GM12878 (cell line): ENCODE measurements around the gene ZDHHC7. TPM values are rescaled to one million over a fixed set of nuclear protein-coding genes. Genes with fewer than 3 reads are reported as not detected.

Experiments
- ATAC-seq: fragments of 200-7000 bp; cut with Tn5 transposase; 3 replicates; pipeline ENCODE4 v1.9.1; 2020; ENCODE audit warnings: mild to moderate bottlenecking, moderate library complexity
- BruUV-seq: library from RNA; stranded (reverse); fragments of 400-500 nt; replicated peaks from 2 replicates; lab custom pipeline; 2021; lab: Mats Ljungman, UMichigan
- CTCF ChIA-PET: fragments of 300-600 bp; sonication (Branson Sonifier 250); formaldehyde crosslinking; extraction: SDS; loops from one replicate; lab custom pipeline; 2021; ENCODE audit warnings: inconsistent platforms; lab: Yijun Ruan, JAX
- POLR2A ChIA-PET: fragments of 350-600 bp; formaldehyde crosslinking; extraction: SDS; loops from one replicate; lab custom pipeline; 2021; ENCODE audit warnings: inconsistent platforms; lab: Charles Lee
- RAD21 ChIA-PET: fragments of 300-600 bp; sonication (Branson Sonifier 250); formaldehyde crosslinking; loops from one replicate; lab custom pipeline; 2023; ENCODE audit warnings: antibody characterized with exemption; ENCODE audit not compliant: unreplicated experiment; lab: Charles Lee
- SMC1A ChIA-PET: fragments of 300-600 bp; sonication (Branson Sonifier 250); formaldehyde crosslinking; loops from one replicate; lab custom pipeline; 2023; ENCODE audit not compliant: unreplicated experiment, uncharacterized antibody; lab: Charles Lee
- DNase-seq: peaks from one replicate; pipeline ENCODE4 v3.0.0-alpha.2; 2011; ENCODE audit warnings: low read depth, low spot score
- FAIRE-seq: peaks from 3 replicates; lab custom pipeline; 2011; peaks lifted over from hg19 to GRCh38; lab: Jason Lieb, UNC
- H2AFZ ChIP-seq: 2 replicates; pipeline ENCODE4 v1.6.0; 2011; ENCODE audit warnings: low read depth, low read length, control low read depth; ENCODE audit not compliant: control insufficient read depth
- H3K27ac ChIP-seq: 2 replicates; pipeline ENCODE4 v1.5.1; 2011; ENCODE audit warnings: control low read depth; ENCODE audit not compliant: control insufficient read depth, insufficient read depth
- H3K27me3 ChIP-seq, 2 experiments: replicated peaks in 1 of 2; 2 replicates each; pipeline versions ENCODE4 v1.6.0 to v1.6.1; 2011; ENCODE audit warnings: low read length in 1 of 2; ENCODE audit not compliant: control insufficient read depth in 2 of 2, insufficient read depth in 2 of 2
- H3K36me3 ChIP-seq, 2 experiments: 2 replicates each; pipeline ENCODE4 v1.5.1; 2011; ENCODE audit warnings: low read length in 1 of 2; ENCODE audit not compliant: control insufficient read depth in 2 of 2, insufficient read depth in 2 of 2
- H3K4me1 ChIP-seq: 2 replicates; pipeline ENCODE4 v1.6.1; 2011; ENCODE audit warnings: mild to moderate bottlenecking, low read length, moderate library complexity, mixed read lengths; ENCODE audit not compliant: control insufficient read depth, insufficient read depth
- H3K4me2 ChIP-seq: 2 replicates; pipeline ENCODE4 v1.6.0; 2011; ENCODE audit warnings: control low read depth; ENCODE audit not compliant: control insufficient read depth, insufficient read depth
- H3K4me3 ChIP-seq: fragments of 200-600 bp; sonication (generic); 2 replicates; pipeline ENCODE4 v1.5.1; 2016
- H3K79me2 ChIP-seq: 2 replicates; pipeline ENCODE4 v1.6.0; 2011; ENCODE audit warnings: low read length; ENCODE audit not compliant: control insufficient read depth, insufficient read depth
- H3K9ac ChIP-seq: 2 replicates; pipeline ENCODE4 v1.8.0; 2011; ENCODE audit warnings: low read length, control low read depth, mixed read lengths; ENCODE audit not compliant: control insufficient read depth, insufficient read depth
- H3K9me3 ChIP-seq: replicated peaks from 3 replicates; pipeline ENCODE4 v1.5.1; 2011; ENCODE audit warnings: mild to moderate bottlenecking, low read length; ENCODE audit not compliant: control insufficient read depth, insufficient read depth
- H4K20me1 ChIP-seq: 2 replicates; pipeline ENCODE4 v1.6.0; 2011; ENCODE audit not compliant: control insufficient read depth, insufficient read depth
- BHLHE40 ChIP-seq, 2 experiments: fragments of 450-650 bp in 1 of 2; IDR thresholded peaks; 2 replicates each; pipeline ENCODE4 v1.6.1; 2011 to 2017; ENCODE audit warnings: low read depth in 2 of 2, borderline replicate concordance in 1 of 2, improper control_type of control experiment in 1 of 2, low read length in 1 of 2, mild to moderate bottlenecking in 1 of 2
- ETV6 ChIP-seq, 2 experiments: fragments of 450-650 bp in 1 of 2; IDR thresholded peaks in 1 of 2; conservative IDR thresholded peaks in 1 of 2; 2 replicates each; pipeline ENCODE4 v1.6.1; 2014; ENCODE audit warnings: antibody characterized with exemption in 1 of 2, borderline replicate concordance in 1 of 2, low read depth in 1 of 2, mild to moderate bottlenecking in 1 of 2, moderate library complexity in 1 of 2
- NR2C2 ChIP-seq: IDR thresholded peaks from 2 replicates; pipeline ENCODE4 v1.6.1; 2011; ENCODE audit warnings: borderline replicate concordance, low read depth; ENCODE audit not compliant: control insufficient read depth, insufficient read length
- SUPT20H ChIP-seq: IDR thresholded peaks from 2 replicates; pipeline ENCODE4 v1.6.1; 2011; ENCODE audit warnings: low read depth, mild to moderate bottlenecking, low read length, moderate library complexity, borderline replicate concordance; ENCODE audit not compliant: control insufficient read depth
- WGBS: methylation state at CpG from one replicate; pipeline ENCODE4 v1.1.6; 2016; ENCODE audit warnings: low lambda C conversion rate; ENCODE audit not compliant: insufficient replicate concordance, insufficient coverage; ENCODE audit errors: missing lambda C conversion rate; 5-methylcytosine and 5-hydroxymethylcytosine counted together
- in situ Hi-C: fragments of 300-500 bp; cut with MboI; formaldehyde crosslinking; loops from 9 replicates; pipeline ENCODE4 v1.14.3; 2018; ENCODE audit warnings: mixed read lengths
- intact Hi-C: fragments of 100-400 bp; cut with micrococcal nuclease; formaldehyde crosslinking; loops from one replicate; pipeline ENCODE4 v1.14.2; 2022; ENCODE audit not compliant: unreplicated experiment
- polyA plus RNA-seq, 11 experiments: library from polyadenylated mRNA; depleted of rRNA in 4 of 11; unstranded in 6 of 11; stranded (reverse) in 5 of 11; fragments of >200 nt; fragmentation: Nextera tagmentation in 4 of 11; fragmentation: Illumina TruSeq in 1 of 11; extraction: Ambion mirVana in 4 of 11; extraction: Trizol in 1 of 11; gene quantifications; 1 replicate in 1 of 11; 2 replicates in 10 of 11; pipeline versions ENCODE4 v1.2.1 to v1.2.3, GENCODE V29; 2011 to 2016; ENCODE audit warnings: inconsistent platforms in 2 of 11, missing spikeins in 2 of 11, low read depth in 1 of 11
- total RNA-seq, 4 experiments: library from RNA; depleted of rRNA in 3 of 4; stranded (reverse); fragments of >200 nt in 3 of 4; fragmentation: Illumina TruSeq in 1 of 4; extraction: Trizol in 1 of 4; gene quantifications; 2 replicates each; pipeline versions ENCODE4 v1.2.1 to v1.2.3, GENCODE V29; 2013 to 2021
- TF ChIP-seq, protein P1 (sequence below): fragments of 450-650 bp; formaldehyde crosslinking; IDR thresholded peaks from 2 replicates; pipeline ENCODE4 v1.4.0; 2020; ENCODE audit warnings: mild to moderate bottlenecking, moderate library complexity

Gene ZDHHC7
- total and polyA plus RNA-seq, 10 of the 15 experiments (the other 5 are each of a cell fraction or from before 2014, with no cell fraction given): 0.87 to 26.0 (median 20.0) TPM

DNA sequence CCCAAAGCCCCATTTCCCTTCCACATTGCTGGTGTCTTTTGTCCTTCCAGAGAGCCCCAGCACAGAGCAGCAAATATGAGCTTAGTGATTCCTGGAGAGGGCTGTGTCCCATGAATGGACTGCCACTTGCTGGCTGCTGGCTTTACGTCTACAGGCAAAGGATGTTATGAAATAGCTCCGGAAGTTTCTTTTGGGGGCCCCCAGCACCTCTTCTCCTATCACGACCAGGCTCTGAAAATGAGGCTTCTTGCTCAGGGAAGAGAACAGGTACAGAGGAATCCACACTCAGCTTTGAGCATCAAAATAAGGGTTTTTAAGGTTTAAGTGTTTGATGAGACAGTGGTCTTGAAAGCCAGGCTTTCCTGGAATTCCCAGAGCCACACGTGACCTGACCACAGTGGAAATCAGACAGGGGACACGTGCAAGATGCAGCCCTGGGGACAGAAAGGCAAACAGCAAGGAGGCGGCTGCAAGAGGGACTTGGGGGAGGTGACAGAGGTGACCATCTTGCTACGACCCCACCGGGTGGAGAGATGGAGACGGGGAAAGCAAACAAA lies 58.1 kb downstream of the ZDHHC7 start:
- no peak overlapping the region for H3K9ac ChIP-seq

More for the DNA sequence above, 58.1 kb downstream of the ZDHHC7 start:
- CTCF ChIA-PET: interaction anchor here (0.6 to 7.4 kb wide), 21 partner anchors 11 to 574 kb away, joined by 3 to 170 read pairs (median 4); no protein-coding TSS in a partner anchor
- no TSS peak for BruUV-seq
- Histone ChIP-seq H3K27me3 (no peaks in the 10 kb centered on the region; a peak in 1 of 4 replicates), H3K36me3 (no peaks in the 10 kb centered on the region), H3K4me1 (peaks cover 4% of the 10 kb centered on the region; the same call in 1 of the 2 replicates), H2AFZ (no peak overlapping the region), H3K4me2 (no peak overlapping the region), H3K9me3 (no peaks in the 10 kb centered on the region; the same call in 2 of the 3 replicates)
- DNase-seq: no peak
- SMC1A ChIA-PET: interaction anchor here (1.2 to 6.8 kb wide), 5 partner anchors 28 to 232 kb away, joined by 3 to 91 read pairs (median 4); no protein-coding TSS in a partner anchor
- intact Hi-C loops: loop anchor here (2.0 kb wide), 1 partner anchor 28 kb away; no protein-coding TSS in a partner anchor
- TF ChIP-seq, protein P1, sequence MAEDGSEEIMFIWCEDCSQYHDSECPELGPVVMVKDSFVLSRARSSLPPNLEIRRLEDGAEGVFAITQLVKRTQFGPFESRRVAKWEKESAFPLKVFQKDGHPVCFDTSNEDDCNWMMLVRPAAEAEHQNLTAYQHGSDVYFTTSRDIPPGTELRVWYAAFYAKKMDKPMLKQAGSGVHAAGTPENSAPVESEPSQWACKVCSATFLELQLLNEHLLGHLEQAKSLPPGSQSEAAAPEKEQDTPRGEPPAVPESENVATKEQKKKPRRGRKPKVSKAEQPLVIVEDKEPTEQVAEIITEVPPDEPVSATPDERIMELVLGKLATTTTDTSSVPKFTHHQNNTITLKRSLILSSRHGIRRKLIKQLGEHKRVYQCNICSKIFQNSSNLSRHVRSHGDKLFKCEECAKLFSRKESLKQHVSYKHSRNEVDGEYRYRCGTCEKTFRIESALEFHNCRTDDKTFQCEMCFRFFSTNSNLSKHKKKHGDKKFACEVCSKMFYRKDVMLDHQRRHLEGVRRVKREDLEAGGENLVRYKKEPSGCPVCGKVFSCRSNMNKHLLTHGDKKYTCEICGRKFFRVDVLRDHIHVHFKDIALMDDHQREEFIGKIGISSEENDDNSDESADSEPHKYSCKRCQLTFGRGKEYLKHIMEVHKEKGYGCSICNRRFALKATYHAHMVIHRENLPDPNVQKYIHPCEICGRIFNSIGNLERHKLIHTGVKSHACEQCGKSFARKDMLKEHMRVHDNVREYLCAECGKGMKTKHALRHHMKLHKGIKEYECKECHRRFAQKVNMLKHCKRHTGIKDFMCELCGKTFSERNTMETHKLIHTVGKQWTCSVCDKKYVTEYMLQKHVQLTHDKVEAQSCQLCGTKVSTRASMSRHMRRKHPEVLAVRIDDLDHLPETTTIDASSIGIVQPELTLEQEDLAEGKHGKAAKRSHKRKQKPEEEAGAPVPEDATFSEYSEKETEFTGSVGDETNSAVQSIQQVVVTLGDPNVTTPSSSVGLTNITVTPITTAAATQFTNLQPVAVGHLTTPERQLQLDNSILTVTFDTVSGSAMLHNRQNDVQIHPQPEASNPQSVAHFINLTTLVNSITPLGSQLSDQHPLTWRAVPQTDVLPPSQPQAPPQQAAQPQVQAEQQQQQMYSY (CRISPR knock-in tag): no peak
- TF ChIP-seq NR2C2: no peak
- no peak for TF ChIP-seq ETV6 (conservative IDR thresholded peaks at IDR 0.05 in 1 of 2, IDR thresholded peaks at IDR 0.05 in 1 of 2; ENCODE audit: borderline replicate concordance in 1 of 2, low read depth in 1 of 2)
- TF ChIP-seq BHLHE40 (IDR thresholded peaks at IDR 0.05; ENCODE audit: borderline replicate concordance in 1 of 2, low read depth in 2 of 2, low read length in 1 of 2): 0 out of 4 replicates have a peak, but pooled peaks of 1 of the 2 experiments have one; percentile 9
- no peak for TF ChIP-seq SUPT20H
- TF ChIP-seq, all 136 proteins: peak for 1
- 32% methylated on average over 9 of the region's 9 CpGs for WGBS
- no peak overlapping the region for H3K27ac ChIP-seq
- no peak for FAIRE-seq
- in situ Hi-C loops: loop anchor here (25.0 kb wide), 2 partner anchors 316 to 441 kb away; partner anchors contain the start of genes KLHL36 and MEAK7
- no peak for ATAC-seq
- ChIA-PET POLR2A (interaction anchor here (0.6 to 2.1 kb wide), 3 partner anchors 58 to 201 kb away, joined by 3 to 5 read pairs (median 3); no protein-coding TSS in a partner anchor), RAD21 (interaction anchor here (0.9 to 6.3 kb wide), 6 partner anchors 17 to 330 kb away, joined by 3 to 72 read pairs (median 4); no protein-coding TSS in a partner anchor)
- no peak overlapping the region for H3K4me3 ChIP-seq
- no peaks in the 10 kb centered on the region for H4K20me1 ChIP-seq
- no peaks in the 10 kb centered on the region for H3K79me2 ChIP-seq
